HepG2 (cell line): Measurements from ENCODE around the gene COA3. TPM values are rescaled to one million over a fixed set of nuclear protein-coding genes. Genes with fewer than 3 reads are reported as not detected.

ENCODE experiments used
- BCL3 ChIP-seq: sonication (generic); formaldehyde crosslinking; IDR thresholded peaks from 2 replicates; pipeline ENCODE4 v1.5.1; 2020; ENCODE audit warnings: mild to moderate bottlenecking, missing genetic modification reagents, moderate library complexity
- DPF2 ChIP-seq: sonication (generic); formaldehyde crosslinking; IDR thresholded peaks from 2 replicates; pipeline ENCODE4 v1.4.0; 2020; ENCODE audit warnings: mild to moderate bottlenecking, low read depth, missing genetic modification reagents, borderline replicate concordance
- DZIP1 ChIP-seq: sonication (generic); formaldehyde crosslinking; IDR thresholded peaks from 2 replicates; pipeline ENCODE4 v1.5.0; 2020; ENCODE audit warnings: mild to moderate bottlenecking, missing genetic modification reagents
- EP300 ChIP-seq, 3 experiments: sonication (generic) in 1 of 3; formaldehyde crosslinking in 1 of 3; IDR thresholded peaks; 2 replicates each; pipeline versions ENCODE4 v1.5.1 to v1.6.1; 2011 to 2020; ENCODE audit warnings: low read depth in 2 of 3, low read length in 2 of 3, borderline replicate concordance in 1 of 3, improper control_type of control experiment in 1 of 3, mild to moderate bottlenecking in 1 of 3, missing genetic modification reagents in 1 of 3, moderate library complexity in 1 of 3
- FOSL2 ChIP-seq: sonication (generic); formaldehyde crosslinking; IDR thresholded peaks from 2 replicates; pipeline ENCODE4 v1.4.0; 2020; ENCODE audit warnings: missing genetic modification reagents
- GPN1 ChIP-seq: sonication (generic); formaldehyde crosslinking; IDR thresholded peaks from 2 replicates; pipeline ENCODE4 v1.5.1; 2020; ENCODE audit warnings: missing genetic modification reagents, borderline replicate concordance
- HOMEZ ChIP-seq: IDR thresholded peaks from 2 replicates; pipeline ENCODE4 v1.6.1; 2016; ENCODE audit warnings: low read depth
- KDM5A ChIP-seq: fragments of 200-600 bp; sonication (generic); IDR thresholded peaks from 2 replicates; pipeline ENCODE4 v1.7.0; 2018; ENCODE audit warnings: antibody characterized with exemption, mild to moderate bottlenecking, low read length, borderline replicate concordance
- KLF9 ChIP-seq: IDR thresholded peaks from 2 replicates; pipeline ENCODE4 v1.6.1; 2016; ENCODE audit warnings: low read depth
- PLSCR1 ChIP-seq: sonication (generic); formaldehyde crosslinking; IDR thresholded peaks from 2 replicates; pipeline ENCODE4 v1.5.0; 2020; ENCODE audit warnings: missing genetic modification reagents, mild to moderate bottlenecking, borderline replicate concordance
- RAD21 ChIP-seq: fragments of 450-650 bp; formaldehyde crosslinking; IDR thresholded peaks from 2 replicates; pipeline ENCODE4 v1.5.0; 2020; ENCODE audit warnings: mild to moderate bottlenecking
- RFX5 ChIP-seq: IDR thresholded peaks from 2 replicates; pipeline ENCODE4 v1.6.1; 2011; ENCODE audit warnings: low read depth, low read length, improper control_type of control experiment
- RORA ChIP-seq: sonication (generic); formaldehyde crosslinking; IDR thresholded peaks from 2 replicates; pipeline ENCODE4 v1.5.0; 2020; ENCODE audit warnings: mild to moderate bottlenecking, missing genetic modification reagents, moderate library complexity
- SIN3A ChIP-seq: IDR thresholded peaks from 2 replicates; pipeline ENCODE4 v1.6.1; 2011; ENCODE audit warnings: low read depth, mild to moderate bottlenecking, control low read depth, low read length, borderline replicate concordance
- SRSF1 ChIP-seq: fragments of 200-400 bp; formaldehyde crosslinking; optimal IDR thresholded peaks from 2 replicates; pipeline ENCODE3; 2017; ENCODE audit warnings: mild to moderate bottlenecking, low read depth, low read length, moderate library complexity
- ZFP36L2 ChIP-seq: sonication (generic); formaldehyde crosslinking; IDR thresholded peaks from 2 replicates; pipeline ENCODE4 v1.4.0; 2020; ENCODE audit warnings: missing genetic modification reagents
- ZKSCAN1 ChIP-seq: fragments of 150-350 bp; IDR thresholded peaks from 2 replicates; pipeline ENCODE4 v1.6.1; 2014; ENCODE audit warnings: low read length
- ZMYM4 ChIP-seq: sonication (generic); formaldehyde crosslinking; IDR thresholded peaks from 2 replicates; pipeline ENCODE4 v1.8.1; 2023; ENCODE audit warnings: mild to moderate bottlenecking, missing genetic modification reagents
- ZNF180 ChIP-seq: sonication (generic); formaldehyde crosslinking; IDR thresholded peaks from 2 replicates; pipeline ENCODE4 v1.4.0; 2020; ENCODE audit warnings: low read depth, missing genetic modification reagents, borderline replicate concordance
- ZNF552 ChIP-seq: sonication (generic); formaldehyde crosslinking; IDR thresholded peaks from 2 replicates; pipeline ENCODE4 v1.9.0; 2022; ENCODE audit warnings: missing genetic modification reagents, mild to moderate bottlenecking, borderline replicate concordance
- ZNF773 ChIP-seq: sonication (generic); formaldehyde crosslinking; IDR thresholded peaks from 2 replicates; pipeline ENCODE4 v1.4.0; 2020; ENCODE audit warnings: missing genetic modification reagents, borderline replicate concordance
- ZNF790 ChIP-seq: sonication (generic); formaldehyde crosslinking; IDR thresholded peaks from 2 replicates; pipeline ENCODE4 v1.8.0; 2022; ENCODE audit warnings: missing genetic modification reagents, mild to moderate bottlenecking, borderline replicate concordance
- polyA plus RNA-seq, 8 experiments: library from polyadenylated mRNA; depleted of rRNA in 3 of 8; stranded (reverse) in 7 of 8; unstranded in 1 of 8; fragments of >200 nt; fragmentation: Illumina TruSeq in 4 of 8; extraction: Trizol in 4 of 8; gene quantifications; 2 replicates each; pipeline versions ENCODE4 v1.2.1 to v1.2.3, GENCODE V29; 2011 to 2016; ENCODE audit warnings: low read depth in 4 of 8, missing spikeins in 1 of 8, mixed read lengths in 1 of 8; ENCODE audit not compliant: insufficient read depth in 1 of 8
- total RNA-seq, 5 experiments: library from RNA; depleted of rRNA; stranded (reverse); fragments of >200 nt; fragmentation: Illumina TruSeq; extraction: Trizol; gene quantifications; 2 replicates each; pipeline ENCODE4 v1.2.3, GENCODE V29; 2016; ENCODE audit warnings: low read depth in 1 of 5

The COA3 gene
- total and polyA plus RNA-seq, 2 of the 13 experiments (the other 11 are each of a cell fraction or from before 2014, with no cell fraction given): 133 to 202 TPM

GRCh38 chr17:42798383-42799380 is at the start of gene COA3, which contains the start of gene CNTD1 (continued):
- TF ChIP-seq DZIP1 (CRISPR knock-in tag): no peak
- TF ChIP-seq DPF2 (CRISPR knock-in tag): no peak
- peak; percentile 73 for TF ChIP-seq HOMEZ
- TF ChIP-seq ZNF552: peak; percentile 97
- TF ChIP-seq ZNF180 (CRISPR knock-in tag): peak; percentile 90; the same call in 1 of the 2 replicates
- TF ChIP-seq PLSCR1 (CRISPR knock-in tag): peak; percentile 86; the same call in 1 of the 2 replicates
- peak; percentile 86 for TF ChIP-seq ZMYM4 (CRISPR knock-in tag)
- TF ChIP-seq ZKSCAN1: no peak
- TF ChIP-seq ZFP36L2 (CRISPR knock-in tag): no peak
- no peak for TF ChIP-seq RFX5
- peak; percentile 88; the same call in 1 of the 2 replicates for TF ChIP-seq SIN3A
- TF ChIP-seq KDM5A: peak; percentile 81; the same call in 1 of the 2 replicates
- peak; percentile 95 for TF ChIP-seq SRSF1
- TF ChIP-seq RAD21 (CRISPR knock-in tag): peak; percentile 67
- peak; percentile 58 for TF ChIP-seq FOSL2 (CRISPR knock-in tag)
- no peak; the same call in 1 of the 2 replicates for TF ChIP-seq GPN1
- TF ChIP-seq ZNF790: peak; percentile 60; the same call in 1 of the 2 replicates
- peak in 1 of 2 experiments; percentile 34; a peak in 1 of 4 replicates for TF ChIP-seq EP300 (IDR thresholded peaks at IDR 0.05; ENCODE audit: low read depth in 2 of 2, low read length in 2 of 2)
- TF ChIP-seq EP300 (CRISPR knock-in tag; IDR thresholded peaks at IDR 0.05; ENCODE audit: borderline replicate concordance): no peak; the same call in 1 of the 2 replicates
- peak; percentile 87 for TF ChIP-seq BCL3 (CRISPR knock-in tag)
- TF ChIP-seq KLF9 (CRISPR knock-in tag): peak; percentile 89; the same call in 1 of the 2 replicates
- TF ChIP-seq ZNF773 (CRISPR knock-in tag): no peak; the same call in 1 of the 2 replicates
- no peak for TF ChIP-seq RORA (CRISPR knock-in tag)
